GM23338 (cell line): ENCODE data around the gene RNF130. TPM values are rescaled to one million over a fixed set of nuclear protein-coding genes. Genes with fewer than 3 reads are reported as not detected.

Experiments used
- ATAC-seq: fragments of 200-7000 bp; cut with Tn5 transposase; 3 replicates; pipeline ENCODE4 v1.9.1; 2020
- DNase-seq: peaks from one replicate; pipeline ENCODE4 v3.0.0-alpha.2; 2015; ENCODE audit warnings: low spot score
- H2AFZ ChIP-seq: fragments of 200-600 bp; sonication (generic); 2 replicates; pipeline ENCODE4 v1.8.0; 2016; ENCODE audit warnings: antibody characterized with exemption, mild to moderate bottlenecking, moderate library complexity
- H3F3A ChIP-seq: fragments of 200-600 bp; sonication (generic); replicated peaks from 2 replicates; pipeline ENCODE4 v1.8.0; 2017; ENCODE audit warnings: antibody characterized with exemption, mixed run types, low read depth
- H3K27ac ChIP-seq: fragments of 200-600 bp; sonication (generic); 2 replicates; pipeline ENCODE4 v1.6.1; 2016; ENCODE audit warnings: low read depth
- H3K27me3 ChIP-seq: fragments of 200-600 bp; sonication (generic); 2 replicates; pipeline ENCODE4 v1.8.0; 2016; ENCODE audit warnings: mild to moderate bottlenecking, mixed run types, moderate library complexity; ENCODE audit not compliant: insufficient read depth
- H3K36me3 ChIP-seq: fragments of 200-600 bp; sonication (generic); 2 replicates; pipeline ENCODE4 v1.8.0; 2016; ENCODE audit warnings: mild to moderate bottlenecking; ENCODE audit not compliant: insufficient read depth
- H3K4me1 ChIP-seq: fragments of 200-600 bp; sonication (generic); 2 replicates; pipeline ENCODE4 v1.8.0; 2016; ENCODE audit warnings: mild to moderate bottlenecking, moderate library complexity; ENCODE audit not compliant: insufficient read depth
- H3K4me2 ChIP-seq: fragments of 200-600 bp; sonication (generic); 2 replicates; pipeline ENCODE4 v1.7.1; 2017; ENCODE audit warnings: mixed run types
- H3K4me3 ChIP-seq: fragments of 200-600 bp; sonication (generic); 2 replicates; pipeline ENCODE4 v1.6.1; 2016; ENCODE audit warnings: mixed run types
- H3K79me2 ChIP-seq: fragments of 200-600 bp; sonication (generic); replicated peaks from 2 replicates; pipeline ENCODE4 v1.8.0; 2017; ENCODE audit warnings: mild to moderate bottlenecking; ENCODE audit not compliant: insufficient read depth
- H3K9me2 ChIP-seq: fragments of 200-600 bp; sonication (generic); 2 replicates; pipeline ENCODE4 v1.8.0; 2017; ENCODE audit not compliant: insufficient read depth
- H4K20me1 ChIP-seq: fragments of 200-600 bp; sonication (generic); replicated peaks from 2 replicates; pipeline ENCODE4 v1.8.0; 2017; ENCODE audit warnings: mild to moderate bottlenecking; ENCODE audit not compliant: insufficient read depth
- H3K27ac Mint-ChIP-seq: 2 replicates; pipeline ENCODE4 v1.8.0; 2020; ENCODE audit warnings: inconsistent platforms, mild to moderate bottlenecking, moderate library complexity, mixed read lengths
- H3K27me3 Mint-ChIP-seq: 3 replicates; pipeline ENCODE4 v1.8.0; 2022; ENCODE audit warnings: low read depth, mild to moderate bottlenecking, moderate library complexity, mixed read lengths, inconsistent platforms; ENCODE audit not compliant: insufficient read depth, poor library complexity
- H3K36me3 Mint-ChIP-seq: 3 replicates; pipeline ENCODE4 v1.8.0; 2021; ENCODE audit warnings: low read depth, mild to moderate bottlenecking, inconsistent platforms, moderate library complexity, mixed read lengths
- H3K4me1 Mint-ChIP-seq: 3 replicates; pipeline ENCODE4 v1.8.0; 2020; ENCODE audit warnings: mild to moderate bottlenecking, inconsistent platforms, mixed read lengths
- H3K4me3 Mint-ChIP-seq: 3 replicates; pipeline ENCODE4 v1.8.0; 2021; ENCODE audit warnings: moderate library complexity, mild to moderate bottlenecking, inconsistent platforms, mixed read lengths
- H3K9me3 Mint-ChIP-seq: 3 replicates; pipeline ENCODE4 v1.8.0; 2020; ENCODE audit warnings: moderate library complexity, mild to moderate bottlenecking, inconsistent platforms, mixed read lengths
- CREB1 ChIP-seq: fragments of 250-450 bp; sonication (Bioruptor Pico); IDR thresholded peaks from 2 replicates; pipeline ENCODE4 v1.5.0; 2020; ENCODE audit warnings: low read depth, mild to moderate bottlenecking, moderate library complexity
- CTCF ChIP-seq, 2 experiments: fragments of 200-600 bp in 1 of 2; sonication (generic) in 1 of 2; conservative IDR thresholded peaks; 2 replicates each; pipeline versions ENCODE4 v1.5.1 to v1.6.1; 2016 to 2017; ENCODE audit warnings: antibody characterized with exemption in 2 of 2, low read depth in 2 of 2, mild to moderate bottlenecking in 2 of 2, moderate library complexity in 1 of 2
- ETS1 ChIP-seq: IDR thresholded peaks from 2 replicates; pipeline ENCODE4 v1.6.1; 2016; ENCODE audit warnings: antibody characterized with exemption
- EZH2 ChIP-seq: fragments of 200-600 bp; sonication (generic); IDR thresholded peaks from one replicate; pipeline ENCODE4 v1.8.0; 2017; ENCODE audit warnings: antibody characterized with exemption, mild to moderate bottlenecking, low read depth; ENCODE audit not compliant: unreplicated experiment
- EZH2phosphoT487 ChIP-seq: fragments of 200-600 bp; sonication (generic); IDR thresholded peaks from one replicate; pipeline ENCODE4 v1.8.1; 2018; ENCODE audit warnings: antibody characterized with exemption; ENCODE audit not compliant: unreplicated experiment
- JUNB ChIP-seq: IDR thresholded peaks from one replicate; pipeline ENCODE4 v1.6.1; 2016; ENCODE audit warnings: antibody characterized with exemption; ENCODE audit not compliant: unreplicated experiment
- NANOG ChIP-seq: IDR thresholded peaks from 2 replicates; pipeline ENCODE4 v1.6.1; 2016; ENCODE audit warnings: antibody characterized with exemption, borderline replicate concordance
- POLR2AphosphoS5 ChIP-seq: IDR thresholded peaks from 2 replicates; pipeline ENCODE4 v1.6.1; 2016; ENCODE audit warnings: antibody characterized with exemption, low read depth
- REST ChIP-seq: IDR thresholded peaks from one replicate; pipeline ENCODE4 v1.6.1; 2018; ENCODE audit warnings: antibody characterized with exemption; ENCODE audit not compliant: unreplicated experiment
- STAT1 ChIP-seq: IDR thresholded peaks from one replicate; pipeline ENCODE4 v1.6.1; 2016; ENCODE audit warnings: antibody characterized with exemption; ENCODE audit not compliant: unreplicated experiment
- ZNF114 ChIP-seq: fragments of 250-450 bp; sonication (Bioruptor Pico); IDR thresholded peaks from 2 replicates; pipeline ENCODE4 v1.5.0; 2020; ENCODE audit warnings: mild to moderate bottlenecking, moderate library complexity
- ZNF331 ChIP-seq: fragments of 250-450 bp; sonication (Bioruptor Pico); IDR thresholded peaks from 2 replicates; pipeline ENCODE4 v1.5.0; 2020; ENCODE audit warnings: low read depth, mild to moderate bottlenecking, moderate library complexity
- ZNF462 ChIP-seq: fragments of 250-450 bp; sonication (Bioruptor Pico); IDR thresholded peaks from 2 replicates; pipeline ENCODE4 v1.5.0; 2020; ENCODE audit warnings: mild to moderate bottlenecking, moderate library complexity
- polyA plus RNA-seq: library from polyadenylated mRNA; unstranded; fragments of >200 nt; fragmentation: Nextera tagmentation; extraction: Ambion mirVana; gene quantifications from 2 replicates; pipeline ENCODE4 v1.2.1, GENCODE V29; 2016
- total RNA-seq: library from RNA; depleted of rRNA; stranded (reverse); fragments of >200 nt; shearing (Covaris generic); gene quantifications from 2 replicates; pipeline ENCODE4 v1.2.3, GENCODE V29; 2014

RNF130 gene
- total and polyA plus RNA-seq, 2 experiments from 2014 or later, result 60.1 to 97.3 TPM

DNA sequence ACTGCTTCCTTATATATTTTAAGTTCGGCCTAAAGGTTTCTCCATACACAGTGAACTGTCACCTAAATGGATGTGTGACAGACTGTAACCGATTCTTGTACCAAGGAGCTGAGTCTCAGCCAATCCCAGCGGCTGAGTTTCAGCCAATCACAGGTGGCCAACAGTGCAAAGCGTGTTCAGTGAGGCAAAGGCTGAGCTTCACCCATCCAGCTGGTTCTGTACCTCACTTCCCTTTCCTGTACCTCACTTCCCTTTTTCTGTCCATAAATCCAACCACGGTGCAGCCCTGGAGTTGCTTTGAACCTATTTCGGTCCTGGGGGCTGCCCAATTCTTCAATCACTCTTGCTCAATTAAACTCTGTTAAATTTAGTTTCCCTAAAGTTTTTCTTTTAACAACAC is 148.1 kb downstream of the RNF130 start:
- H3K27ac ChIP-seq, result no peak overlapping the region
- H3K27me3 ChIP-seq, result no peaks in the 10 kb centered on the region
- 0 out of 2 replicates have a peak overlapping the region, but pooled peaks have one; percentile 21 for H2AFZ ChIP-seq
- H3K4me1 ChIP-seq, result peaks cover 4% of the 10 kb centered on the region
- H3K36me3 ChIP-seq, result no peaks in the 10 kb centered on the region
- no peaks in the 10 kb centered on the region for H3K9me2 ChIP-seq
- Mint-ChIP-seq H3K27me3 (peaks cover 7% of the 10 kb centered on the region), H3K4me3 (no peak overlapping the region), H3K9me3 (no peaks in the 10 kb centered on the region; the same call in 2 of the 3 replicates), H3K36me3 (no peaks in the 10 kb centered on the region; the same call in 2 of the 3 replicates), H3K4me1 (peaks cover 17% of the 10 kb centered on the region), H3K27ac (no peak overlapping the region)
- no peak overlapping the region for H3K4me3 ChIP-seq
- DNase-seq (no peak), ATAC-seq (no peak)
- H3K4me2 ChIP-seq, result no peak overlapping the region
- no peak for TF ChIP-seq ZNF462
- TF ChIP-seq ETS1, result no peak
- TF ChIP-seq CTCF (conservative IDR thresholded peaks at IDR 0.05; ENCODE audit: low read depth in 2 of 2), result no peak
- no peak for TF ChIP-seq CREB1 (CRISPR knock-in tag)
- TF ChIP-seq STAT1, result no peak
- no peak for TF ChIP-seq EZH2phosphoT487
- TF ChIP-seq EZH2, result no peak
- no peak for TF ChIP-seq REST
- no peak for TF ChIP-seq ZNF331 (CRISPR knock-in tag)
- no peak for TF ChIP-seq JUNB
- TF ChIP-seq NANOG, result no peak
- TF ChIP-seq ZNF114, result no peak
- no peak for TF ChIP-seq POLR2AphosphoS5
- H4K20me1 ChIP-seq, result no peaks in the 10 kb centered on the region
- no peaks in the 10 kb centered on the region for H3K79me2 ChIP-seq
- no peaks in the 10 kb centered on the region for H3F3A ChIP-seq
